ENCODE data around the gene MYO5A. TPM values are rescaled to one million over a fixed set of nuclear protein-coding genes. Genes with fewer than 3 reads are reported as not detected.
"Not testable (repeated sequence)": the region's sequence is repeated elsewhere in the genome, so short reads cannot be mapped to it uniquely, and the experiment has no call there.

MYO5A gene
- total RNA-seq, 1 donor from 2014 or later = 55.0 TPM

DNA sequence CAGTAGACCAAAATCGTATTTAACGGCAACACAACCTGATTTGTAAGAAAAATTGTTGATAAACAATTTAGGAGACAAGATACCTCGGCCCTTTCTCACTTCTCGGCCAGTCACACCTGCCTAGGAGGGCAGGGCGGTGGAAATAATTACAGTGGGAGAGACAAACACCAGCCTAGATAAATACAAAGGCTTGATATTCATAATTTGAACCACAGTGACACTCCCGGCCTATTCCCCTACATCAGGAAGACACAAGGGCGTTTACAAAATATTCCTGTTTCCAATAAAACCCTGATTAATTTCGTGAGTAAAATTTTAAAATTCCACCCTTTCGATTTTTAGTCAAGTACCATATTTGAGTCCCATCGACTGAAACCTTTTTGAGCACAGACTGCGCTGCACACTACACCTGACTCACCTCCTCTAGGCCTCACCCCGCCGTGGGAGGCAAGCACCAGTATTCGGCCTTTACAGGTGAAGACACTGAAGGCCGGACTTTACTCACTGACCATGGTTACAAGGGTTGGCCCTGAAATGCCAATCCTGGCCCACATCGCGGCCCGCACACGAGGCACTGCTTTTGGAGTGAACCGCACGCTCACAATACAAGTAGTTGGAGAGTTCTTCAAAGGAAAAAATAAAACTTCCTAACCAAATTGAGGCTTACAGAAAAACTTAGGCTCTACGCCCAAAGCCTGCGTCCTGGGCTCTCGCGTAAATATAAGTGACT lies 39.4 kb upstream of the MYO5A start:
- H3K4me1 ChIP-seq = peaks cover 3 to 17% of the 10 kb centered on the region in 2 donors
- no peaks in the 10 kb centered on the region for H3K9me3 ChIP-seq
- intact Hi-C loops (cut with DNase I) = loop anchor here (2.0 to 10.0 kb wide), 4 partner anchors 39 to 391 kb away; partner anchors contain the start of gene MYO5A
- no peak for DNase-seq (ENCODE audit: low spot score in 2 of 2)
- peak overlapping the region; percentile 93 to 96 for H3K27ac ChIP-seq
- H3K4me3 ChIP-seq = peak overlapping the region; percentile 81 to 88
- TF ChIP-seq CTCF (IDR thresholded peaks at IDR 0.05) = no peak
- H3K36me3 ChIP-seq = no peaks in the 10 kb centered on the region
- no peaks in the 10 kb centered on the region for H3K27me3 ChIP-seq

- Histone ChIP-seq H3K27me3 (no peaks in the 10 kb centered on the region), H3K4me1 (peaks cover 3 to 17% of the 10 kb centered on the region in 2 donors), H3K36me3 (no peaks in the 10 kb centered on the region), H3K27ac (no peak overlapping the region), H3K4me3 (peak overlapping the region; percentile 81 to 88), H3K9me3 (no peaks in the 10 kb centered on the region)
- no peak for TF ChIP-seq CTCF (IDR thresholded peaks at IDR 0.05)
- intact Hi-C loops (cut with DNase I) = loop anchor here (5.0 to 10.0 kb wide), 3 partner anchors 85 to 390 kb away; no protein-coding TSS in a partner anchor
- DNase-seq (ENCODE audit: low spot score in 2 of 2) = no peak
These were observed 38.2 kb upstream of the MYO5A start for GRCh38 chr15:52566889-52567288.

- not testable (repeated sequence) for H3K36me3 ChIP-seq; H3K27me3 ChIP-seq; DNase-seq (ENCODE audit: low spot score in 2 of 2); H3K9me3 ChIP-seq; H3K27ac ChIP-seq; H3K4me3 ChIP-seq
- peaks cover 3 to 17% of the 10 kb centered on the region in 2 donors for H3K4me1 ChIP-seq
- intact Hi-C loops (cut with DNase I) = loop anchor here (5.0 to 10.0 kb wide), 3 partner anchors 87 to 388 kb away; no protein-coding TSS in a partner anchor
These were observed 37.0 kb upstream of the MYO5A start for GRCh38 chr15:52565417-52566358.

DNA sequence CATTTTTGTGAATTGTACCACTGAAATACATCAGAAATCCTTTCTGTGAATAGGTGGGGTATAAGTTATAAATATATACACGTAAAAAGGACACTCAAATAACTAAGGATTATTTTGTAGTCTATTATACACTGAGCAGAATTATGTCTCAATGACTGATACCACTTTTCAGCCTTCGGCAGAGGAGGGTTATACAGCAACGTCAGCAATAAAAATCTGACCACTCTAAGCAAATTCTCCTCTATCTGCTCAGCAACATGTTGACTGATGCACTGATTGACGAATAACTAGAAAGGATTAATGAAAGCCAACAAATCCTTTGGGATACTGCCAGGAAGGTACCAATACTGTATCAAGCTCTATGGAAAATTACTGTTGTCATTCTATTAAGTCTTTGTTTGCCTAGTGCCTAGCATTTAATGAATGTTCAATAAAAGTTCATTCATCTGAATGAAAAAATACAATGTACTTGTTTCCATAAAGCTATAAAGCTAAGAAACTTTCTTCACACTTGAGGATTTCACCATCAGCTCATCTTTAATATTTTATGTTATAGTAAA lies 34.9 kb upstream of the MYO5A start:
- intact Hi-C loops (cut with DNase I) = loop anchor here (10.0 kb wide), 1 partner anchor 309 kb away; no protein-coding TSS in a partner anchor
- no peak overlapping the region for H3K4me3 ChIP-seq
- no peak overlapping the region for H3K27ac ChIP-seq
- DNase-seq (ENCODE audit: low spot score in 2 of 2) = no peak
- no peaks in the 10 kb centered on the region for H3K36me3 ChIP-seq
- no peaks in the 10 kb centered on the region for H3K27me3 ChIP-seq
- no peaks in the 10 kb centered on the region for H3K9me3 ChIP-seq
- peaks cover 6 to 17% of the 10 kb centered on the region in 2 donors for H3K4me1 ChIP-seq
- TF ChIP-seq CTCF (IDR thresholded peaks at IDR 0.05) = no peak

- Histone ChIP-seq H3K36me3 (peaks cover 3 to 13% of the 10 kb centered on the region in 2 donors), H3K27ac (no peak overlapping the region), H3K4me3 (no peak overlapping the region), H3K4me1 (peaks cover 3 to 18% of the 10 kb centered on the region in 2 donors), H3K27me3 (no peaks in the 10 kb centered on the region), H3K9me3 (no peaks in the 10 kb centered on the region)
- DNase-seq (ENCODE audit: low spot score in 2 of 2) = no peak
- TF ChIP-seq CTCF (IDR thresholded peaks at IDR 0.05) = no peak
- intact Hi-C loops (cut with DNase I) = no loop called here
These were observed 30.9 kb upstream of the MYO5A start for GRCh38 chr15:52559575-52559974.

All from ascending aorta (tissue), 2 donors.